Posterior cingulate gyrus (tissue), 11 donors: ENCODE data around the gene DUOXA1.
"Not testable (repeated sequence)": the region's sequence is repeated elsewhere in the genome, so short reads cannot be mapped to it uniquely, and the experiment has no call there.

Experiments
- DNase-seq, 10 donors: peaks; one replicate each; pipeline versions ENCODE4 v3.0.0 to v3.0.0-alpha.2; 2020 to 2021; ENCODE audit warnings: mixed read lengths in 3 of 10
- intact Hi-C: fragments of 100-400 bp; cut with DNase I; formaldehyde crosslinking; loops from one replicate; pipeline ENCODE4 v1.15.1; 2023

The DUOXA1 gene

DNA sequence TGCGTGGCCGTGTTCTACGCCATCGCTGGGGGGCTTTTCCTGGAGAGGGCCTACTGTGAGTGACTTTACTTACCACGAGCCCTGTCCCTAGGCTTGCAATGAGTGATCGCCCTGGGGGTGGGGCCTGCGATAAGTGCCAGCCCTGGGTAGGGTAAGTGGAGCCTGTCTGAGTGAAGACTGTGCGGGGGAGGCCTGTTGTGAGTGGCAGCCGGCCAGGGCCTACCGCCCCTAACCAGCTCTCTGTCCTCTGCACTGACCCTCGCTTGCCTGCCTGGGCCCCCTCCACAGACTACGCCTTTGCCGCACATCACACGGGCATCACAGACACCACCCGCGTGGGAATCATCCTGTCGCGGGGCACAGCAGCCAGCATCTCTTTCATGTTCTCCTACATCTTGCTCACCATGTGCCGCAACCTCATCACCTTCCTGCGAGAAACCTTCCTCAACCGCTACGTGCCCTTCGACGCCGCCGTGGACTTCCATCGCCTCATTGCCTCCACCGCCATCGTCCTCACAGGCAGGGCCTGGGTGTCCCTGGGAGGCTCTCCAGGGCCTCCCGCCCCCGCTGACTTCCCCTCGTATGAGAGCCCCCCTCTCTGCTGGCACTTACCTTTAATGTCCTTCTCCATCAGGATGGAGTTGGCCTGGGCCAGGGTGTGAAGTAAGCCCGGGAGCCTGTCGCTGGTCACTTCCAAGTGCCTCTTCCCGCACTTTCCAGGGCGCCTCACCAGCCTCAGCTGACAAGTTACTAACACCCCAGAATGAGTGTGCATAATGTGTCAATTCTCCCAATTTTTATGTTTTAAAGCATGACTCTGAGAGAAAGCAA, 22.5 kb upstream of the DUOXA1 start:
- peak in 3 of 10 donors; percentile 52 to 73 (median 62) for DNase-seq
- intact Hi-C loops, result no loop called here

GRCh38 chr15:45150997-45151396, 21.3 kb upstream of the DUOXA1 start:
- DNase-seq, result peak in 2 of 10 donors; percentile 25 to 35
- intact Hi-C loops, result no loop called here

- peak in 1 of 10 donors; percentile 26 for DNase-seq
- intact Hi-C loops, result no loop called here
These were observed 20.8 kb upstream of the DUOXA1 start for GRCh38 chr15:45150481-45150880.

GRCh38 chr15:45149060-45149459, 19.4 kb upstream of the DUOXA1 start:
- peak in 1 of 10 donors; percentile 2 for DNase-seq
- intact Hi-C loops, result no loop called here

- intact Hi-C loops, result no loop called here
- DNase-seq, result peak in 2 of 10 donors; percentile 37 to 70
These were observed 18.7 kb upstream of the DUOXA1 start for GRCh38 chr15:45148076-45149059.

DNA sequence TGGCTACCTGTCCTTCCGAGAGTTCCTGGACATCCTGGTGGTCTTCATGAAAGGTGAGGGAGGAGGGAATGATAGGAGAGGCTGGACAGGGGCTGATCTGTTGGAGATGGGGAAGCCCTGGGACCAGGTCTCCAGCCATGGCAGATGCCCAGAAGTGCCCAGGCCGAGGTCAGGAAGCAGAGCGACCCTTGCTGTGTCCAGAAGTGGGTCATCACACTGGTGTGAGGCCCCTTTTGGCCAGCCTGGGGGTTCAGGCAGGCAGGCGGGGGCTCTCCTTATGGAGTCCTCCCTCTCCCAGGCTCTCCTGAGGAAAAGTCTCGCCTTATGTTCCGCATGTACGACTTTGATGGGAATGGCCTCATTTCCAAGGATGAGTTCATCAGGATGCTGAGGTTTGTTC, 17.9 kb upstream of the DUOXA1 start:
- DNase-seq, result peak in 3 of 10 donors; percentile 2 to 27 (median 14)
- intact Hi-C loops, result no loop called here

GRCh38 chr15:45146405-45146804, 16.7 kb upstream of the DUOXA1 start:
- intact Hi-C loops, result no loop called here
- peak in 2 of 10 donors; percentile 5 to 27 for DNase-seq

- intact Hi-C loops, result no loop called here
- DNase-seq, result peak in 2 of 10 donors; percentile 34 to 39
These were observed 15.1 kb upstream of the DUOXA1 start for GRCh38 chr15:45144775-45145174.

GRCh38 chr15:45143946-45144345, 14.3 kb upstream of the DUOXA1 start:
- intact Hi-C loops, result no loop called here
- DNase-seq, result peak in 3 of 10 donors; percentile 47 to 72 (median 66)

- peak in 2 of 10 donors; percentile 18 to 63 for DNase-seq
- intact Hi-C loops, result no loop called here
These were observed 13.4 kb upstream of the DUOXA1 start for GRCh38 chr15:45143056-45143455.

DNA sequence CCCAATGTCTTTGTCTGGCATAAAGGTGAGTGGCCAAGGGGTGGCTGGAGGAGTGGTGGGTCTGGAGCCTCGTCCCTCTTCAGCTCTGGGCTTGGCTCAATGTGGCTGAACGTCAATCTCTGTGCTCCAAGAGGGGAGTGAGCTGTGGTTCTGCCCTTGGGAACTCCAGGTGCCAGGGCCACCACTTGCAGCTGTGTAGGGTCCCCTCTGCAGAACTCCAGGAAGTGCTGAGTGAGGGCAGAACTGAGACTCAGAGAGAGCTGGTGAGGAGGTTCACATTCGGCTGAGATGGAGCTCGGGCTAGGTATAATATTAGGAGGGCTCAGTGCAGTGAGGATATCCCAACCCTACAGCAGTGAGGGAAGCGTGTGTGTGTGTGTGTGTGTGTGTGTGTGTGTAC, 11.7 kb upstream of the DUOXA1 start:
- peak in 2 of 10 donors; percentile 24 to 47 for DNase-seq
- intact Hi-C loops, result no loop called here

GRCh38 chr15:45140557-45141250, 11.0 kb upstream of the DUOXA1 start:
- peak in 2 of 10 donors; percentile 27 to 53 for DNase-seq
- intact Hi-C loops, result no loop called here

DNA sequence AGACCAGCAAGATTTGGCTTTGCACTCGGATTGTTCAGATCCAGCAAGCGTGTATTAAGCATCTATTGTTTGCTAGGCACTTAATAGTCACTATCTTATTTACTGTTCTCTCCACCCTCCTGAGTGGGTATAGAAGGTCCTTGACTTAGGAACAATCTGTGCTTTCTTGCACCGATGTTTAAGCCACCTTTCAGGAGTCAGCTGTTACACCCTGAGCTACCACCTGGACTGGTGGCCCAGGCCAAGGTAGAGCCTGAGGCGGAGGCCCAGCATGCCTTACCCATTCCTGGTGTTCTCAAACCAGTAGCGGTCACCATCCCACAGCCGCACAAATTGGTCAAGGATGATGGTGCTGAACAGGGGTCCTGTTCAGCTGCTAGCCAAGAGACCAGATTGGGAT, 10.1 kb upstream of the DUOXA1 start:
- peak in 1 of 10 donors; percentile 21 for DNase-seq
- intact Hi-C loops, result no loop called here

GRCh38 chr15:45138814-45139765, 9.4 kb upstream of the DUOXA1 start:
- peak in 2 of 10 donors; percentile 1 to 39 for DNase-seq
- intact Hi-C loops, result no loop called here

GRCh38 chr15:45137703-45138102, 8.0 kb upstream of the DUOXA1 start:
- peak in 1 of 10 donors; percentile 31 for DNase-seq
- intact Hi-C loops, result no loop called here

GRCh38 chr15:45136378-45136764, 6.7 kb upstream of the DUOXA1 start:
- DNase-seq, result peak in 1 of 10 donors; percentile 1
- intact Hi-C loops, result no loop called here

GRCh38 chr15:45135705-45136377, 6.2 kb upstream of the DUOXA1 start:
- intact Hi-C loops, DNase-seq: not testable (repeated sequence)
